Activated CD8-positive, alpha-beta memory T cell treated with anti-CD3 and anti-CD28 coated beads, Interleukin-2, amount 50 U/mL, for 1 hour (primary cell): ENCODE results near the gene SLC23A2.

Source experiments
- DNase-seq: peaks from one replicate; pipeline ENCODE4 v3.0.0-alpha.2; 2020; ENCODE audit errors: extremely low read depth

Gene SLC23A2

GRCh38 chr20:4844751-4845465, 156.4 kb downstream of the SLC23A2 start:
- no peak for DNase-seq

DNA sequence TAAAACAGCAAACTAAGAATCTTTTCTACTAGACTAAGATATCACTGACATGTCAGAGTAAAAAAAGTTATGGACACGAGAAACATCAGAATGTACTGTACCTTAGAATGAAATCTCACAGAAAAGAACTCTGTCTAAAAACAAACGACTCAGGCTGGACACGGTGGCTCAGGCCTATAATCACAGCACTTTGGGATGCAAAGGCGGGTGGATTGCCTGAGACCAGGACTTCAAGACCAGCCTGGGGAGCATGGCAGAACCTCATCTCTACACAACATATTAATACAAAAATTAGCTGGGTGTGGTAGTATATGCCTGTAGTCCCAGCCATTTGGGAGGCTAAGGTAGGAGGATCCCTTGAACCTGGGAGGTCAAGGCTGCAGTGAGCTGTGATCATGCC, 157.0 kb downstream of the SLC23A2 start:
- no peak for DNase-seq

DNA sequence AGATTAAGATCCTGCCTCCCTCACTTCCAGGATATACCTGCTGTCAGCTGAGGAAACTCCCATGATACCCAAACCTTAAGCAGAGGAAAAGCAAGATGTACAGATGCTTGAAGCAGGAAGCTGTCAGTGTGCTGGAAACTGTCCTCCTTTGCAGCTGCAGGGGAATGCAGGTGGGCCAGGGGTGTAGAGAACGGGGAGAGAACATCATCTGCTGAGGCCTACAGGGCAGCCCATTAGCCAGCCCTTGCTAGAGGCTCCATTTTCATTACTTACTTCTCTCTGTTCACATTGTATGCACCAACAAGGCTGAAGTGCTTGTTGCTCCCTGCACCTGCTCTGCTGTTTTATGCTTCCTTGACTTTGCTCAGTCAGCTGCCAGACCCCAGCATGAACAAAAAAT, 160.5 kb downstream of the SLC23A2 start:
- DNase-seq = no peak

- no peak for DNase-seq
These were observed 162.8 kb downstream of the SLC23A2 start for GRCh38 chr20:4838526-4838925.

GRCh38 chr20:4837760-4838159, 163.6 kb downstream of the SLC23A2 start:
- DNase-seq = no peak

DNA sequence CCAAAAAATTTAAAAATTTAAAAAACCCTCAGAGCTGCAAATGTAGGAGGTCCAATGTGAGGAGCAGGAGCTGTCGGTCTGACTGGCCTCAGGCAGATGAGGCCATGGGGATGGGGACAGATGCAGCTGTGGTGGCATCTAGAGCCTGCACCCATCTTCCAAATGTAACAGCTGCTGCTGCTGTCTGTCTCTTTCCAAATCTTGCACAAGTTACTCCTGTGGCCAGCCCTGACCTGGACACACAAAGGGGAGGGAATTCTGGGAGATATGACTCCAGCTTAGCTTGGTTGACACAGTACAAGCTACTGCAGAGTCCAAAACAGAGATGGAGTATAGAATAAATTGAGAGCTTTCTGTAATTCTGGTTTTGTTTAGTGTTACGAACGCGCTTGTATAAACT, 164.4 kb downstream of the SLC23A2 start:
- DNase-seq = no peak

GRCh38 chr20:4836473-4836872, 164.8 kb downstream of the SLC23A2 start:
- no peak for DNase-seq

GRCh38 chr20:4835244-4836177, 165.8 kb downstream of the SLC23A2 start:
- DNase-seq = no peak

- no peak for DNase-seq
These were observed 168.1 kb downstream of the SLC23A2 start for GRCh38 chr20:4833074-4833728.

DNA sequence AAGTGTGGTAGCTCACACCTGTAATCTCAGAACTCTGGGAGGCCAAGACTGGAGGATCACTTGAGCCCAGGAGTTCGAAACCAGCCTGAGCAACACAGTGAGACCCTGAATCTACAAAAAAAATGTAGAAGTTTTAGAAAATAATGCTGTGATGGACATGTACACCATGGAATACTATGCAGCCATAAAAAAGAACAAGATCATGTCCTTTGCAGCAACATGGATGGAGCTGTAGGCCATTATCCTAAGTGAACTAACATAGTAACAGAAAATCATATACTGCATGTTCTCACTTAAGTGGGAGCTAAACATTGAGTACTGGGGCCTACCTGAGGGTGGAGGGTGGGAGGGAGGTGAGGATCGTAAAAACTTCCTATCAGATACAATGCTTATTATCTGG, 168.8 kb downstream of the SLC23A2 start:
- no peak for DNase-seq

GRCh38 chr20:4830696-4831095, 170.6 kb downstream of the SLC23A2 start:
- DNase-seq = no peak

DNA sequence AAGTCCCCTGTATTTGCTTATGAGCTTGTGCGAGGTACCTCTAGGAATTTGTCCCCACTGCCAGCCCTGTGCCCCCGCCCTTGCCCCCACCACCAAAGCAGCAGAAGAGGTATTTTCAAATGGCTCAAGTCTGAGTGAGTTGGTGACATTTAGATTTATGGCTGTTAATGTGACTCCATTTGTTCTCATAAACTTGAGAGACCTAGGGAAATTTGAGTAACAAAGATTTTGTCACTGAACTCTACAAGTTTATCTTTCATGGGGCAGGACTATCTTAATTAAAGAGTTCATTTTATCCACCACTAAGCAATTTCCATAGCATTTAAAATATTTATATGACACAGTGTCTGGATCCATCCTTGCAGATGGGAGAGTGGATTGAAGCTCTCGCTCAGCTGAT, 171.1 kb downstream of the SLC23A2 start:
- no peak for DNase-seq

- DNase-seq = no peak
These were observed 171.6 kb downstream of the SLC23A2 start for GRCh38 chr20:4829514-4830215.

DNA sequence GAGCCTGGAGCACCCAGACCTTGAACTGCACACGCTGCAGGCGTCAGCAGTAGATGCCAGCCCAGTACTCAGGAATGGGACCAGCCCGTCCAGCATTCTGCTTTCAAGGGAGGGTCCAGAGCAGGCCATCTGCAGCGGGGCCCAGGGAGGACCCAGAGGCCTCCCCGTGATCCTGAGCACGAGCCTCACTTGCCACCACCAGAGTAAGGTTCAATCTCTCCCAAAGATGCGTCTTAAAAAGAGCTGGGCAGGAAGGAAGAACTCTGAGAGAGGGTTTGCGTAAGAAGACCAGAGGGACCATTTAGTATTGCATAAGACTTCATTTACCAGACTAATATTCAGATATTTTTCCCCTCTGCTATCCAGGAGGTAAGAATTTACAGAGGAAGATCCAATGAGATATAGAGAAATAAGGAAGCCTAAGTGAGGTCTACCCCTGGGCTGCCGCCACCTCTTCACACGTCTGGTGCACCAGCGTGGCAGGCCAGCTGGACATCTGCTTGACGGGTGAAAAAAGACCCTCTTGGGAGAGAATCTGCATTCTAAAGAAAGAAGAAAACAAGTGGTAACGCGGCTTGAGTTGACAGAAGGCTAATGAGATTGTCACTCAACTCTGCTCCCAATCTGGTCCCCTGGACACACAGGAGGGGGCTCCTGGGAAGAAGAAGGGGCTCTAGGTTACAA, 172.3 kb downstream of the SLC23A2 start:
- DNase-seq = no peak

DNA sequence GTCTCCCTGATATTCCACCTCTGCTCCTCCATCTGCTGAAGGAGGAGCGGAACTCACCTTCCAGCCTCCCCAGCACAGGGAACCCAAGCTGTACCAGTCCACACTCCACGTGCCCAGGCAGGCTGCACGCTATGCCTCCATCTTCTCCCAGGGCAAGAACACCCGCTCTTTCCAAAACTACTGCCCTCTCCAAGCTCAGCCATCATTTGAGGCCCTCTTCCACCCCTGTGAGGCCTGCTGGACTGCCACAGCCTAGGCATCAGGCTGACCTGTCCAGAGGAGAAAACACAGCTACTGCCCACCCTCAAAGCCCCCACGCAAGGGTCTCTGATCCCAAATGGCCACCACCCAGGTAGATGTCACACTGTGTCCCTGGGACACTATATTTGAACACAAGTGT, 179.7 kb downstream of the SLC23A2 start:
- DNase-seq = no peak

DNA sequence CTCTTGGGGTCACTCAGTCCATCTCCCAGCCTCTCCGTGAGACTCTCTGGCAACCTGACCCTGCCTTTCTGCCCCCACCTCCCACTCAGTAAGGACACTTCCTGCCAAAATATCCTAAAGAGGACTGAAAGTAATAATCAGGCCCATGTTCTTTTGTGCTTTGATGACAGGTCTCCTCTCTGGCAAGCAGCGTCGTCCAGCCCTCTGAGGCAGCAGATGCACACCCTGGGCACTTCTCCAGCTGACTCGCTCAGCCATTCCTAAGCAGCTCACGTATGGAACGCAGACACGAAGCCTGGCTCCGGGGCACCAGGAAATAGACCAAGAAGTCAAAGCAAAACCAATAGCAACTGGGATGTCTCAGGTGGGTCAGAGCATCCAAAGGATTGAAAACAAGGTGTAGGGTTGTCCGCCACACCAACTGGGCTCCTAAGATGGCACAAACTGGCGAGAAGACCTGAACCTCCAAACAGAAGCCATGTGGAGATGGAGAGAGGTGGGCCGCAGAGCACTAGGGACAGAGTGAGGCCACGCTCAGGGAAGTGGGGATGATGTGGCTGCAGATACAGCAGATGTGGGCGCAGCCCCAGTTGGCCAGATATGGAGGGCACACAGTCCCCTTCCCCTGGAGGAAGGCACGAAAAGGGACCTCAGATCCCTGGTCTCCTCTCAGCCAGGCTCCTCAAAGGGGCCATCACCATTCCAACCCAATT, 180.3 kb downstream of the SLC23A2 start:
- no peak for DNase-seq

DNA sequence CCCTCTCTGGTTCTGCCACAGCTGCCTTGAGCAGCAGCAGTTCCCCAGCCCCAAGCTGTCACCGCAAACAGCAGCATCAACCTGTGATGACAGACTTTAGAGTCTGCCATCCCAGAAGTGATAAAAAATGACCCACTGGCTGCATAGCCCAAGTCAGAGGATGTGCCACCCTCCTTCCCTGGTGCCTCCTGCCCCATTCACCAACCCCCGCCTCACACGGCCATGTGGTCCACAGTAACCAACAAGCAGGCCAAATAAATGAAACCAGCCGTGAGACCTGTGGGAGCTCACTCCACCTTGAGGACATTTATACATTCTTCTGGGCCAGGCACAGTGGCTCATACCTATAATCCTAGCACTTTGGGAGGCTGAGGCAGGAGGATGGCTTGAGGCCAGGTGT, 181.4 kb downstream of the SLC23A2 start:
- DNase-seq = no peak

- no peak for DNase-seq
These were observed 184.1 kb downstream of the SLC23A2 start for GRCh38 chr20:4817230-4817671.

DNA sequence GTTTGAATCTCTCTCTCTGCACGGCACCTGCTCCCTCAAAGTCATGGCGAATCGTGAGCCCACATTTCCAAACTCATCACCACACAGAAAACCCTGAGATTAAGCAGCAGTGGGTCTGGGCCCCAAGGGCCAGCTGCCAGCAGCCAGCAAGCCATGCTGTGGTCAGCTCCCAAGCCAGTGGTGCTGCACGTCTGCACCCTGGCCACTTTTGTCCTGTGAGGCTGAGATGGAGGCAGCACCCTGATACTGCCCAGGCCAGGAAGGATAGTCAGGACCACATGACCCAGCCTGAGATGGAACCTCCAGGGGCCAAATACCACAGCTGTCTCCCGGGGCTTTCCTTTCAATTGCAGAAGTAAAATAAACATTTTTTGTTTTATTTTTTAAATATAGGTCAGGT, 185.7 kb downstream of the SLC23A2 start:
- DNase-seq = no peak

DNA sequence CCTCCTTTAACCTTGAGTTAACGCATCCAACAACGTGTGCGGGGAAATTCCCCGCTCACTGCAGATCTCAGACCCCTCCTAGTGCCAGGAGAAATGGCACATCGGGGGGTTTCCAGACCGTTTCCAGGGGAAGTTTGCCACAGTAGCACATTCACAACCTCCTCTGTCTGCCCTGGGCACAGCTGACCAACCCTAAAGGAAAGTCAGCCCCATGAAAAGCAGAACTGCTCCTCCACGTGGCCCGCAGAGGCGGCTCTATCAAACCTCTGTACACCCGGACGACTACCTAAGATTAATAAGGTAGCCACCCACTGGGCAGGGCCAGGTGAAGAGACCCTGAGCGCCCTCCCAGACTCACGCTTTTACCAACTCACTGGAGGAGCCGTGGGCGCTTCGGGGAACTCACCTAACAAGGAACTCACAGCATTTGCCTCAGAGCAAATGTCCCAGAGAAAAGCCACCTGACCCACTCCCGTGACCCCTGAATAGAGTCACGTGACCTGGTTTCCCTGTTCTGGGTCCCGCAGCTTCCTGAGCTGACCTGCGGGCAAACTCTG, 186.5 kb downstream of the SLC23A2 start:
- peak; percentile 71 for DNase-seq
